ENCODE data around the gene HGFAC. TPM values are rescaled to one million over a fixed set of nuclear protein-coding genes. Genes with fewer than 3 reads are reported as not detected.
A peak's percentile ranks its signal among the peaks of the same experiment; 100 is the strongest.
"Not testable (repeated sequence)": the region's sequence is repeated elsewhere in the genome, so short reads cannot be mapped to it uniquely, and the experiment has no call there.

HGFAC gene
- polyA plus RNA-seq, 3 donors: 0.78 to 2.7 (median 2.6) TPM

- DNase-seq (ENCODE audit: extremely low read depth in 1 of 11, low read depth in 9 of 11, low spot score in 4 of 11): no peak
Observed at GRCh38 chr4:3409571-3410091, 32.1 kb upstream of the HGFAC start.

- DNase-seq (ENCODE audit: extremely low read depth in 1 of 11, low read depth in 9 of 11, low spot score in 4 of 11): no peak
Observed at GRCh38 chr4:3410401-3411135, 31.2 kb upstream of the HGFAC start.

GRCh38 chr4:3411190-3411589 is 30.6 kb upstream of the HGFAC start:
- DNase-seq (ENCODE audit: extremely low read depth in 1 of 11, low read depth in 9 of 11, low spot score in 4 of 11): not testable (repeated sequence)

DNA sequence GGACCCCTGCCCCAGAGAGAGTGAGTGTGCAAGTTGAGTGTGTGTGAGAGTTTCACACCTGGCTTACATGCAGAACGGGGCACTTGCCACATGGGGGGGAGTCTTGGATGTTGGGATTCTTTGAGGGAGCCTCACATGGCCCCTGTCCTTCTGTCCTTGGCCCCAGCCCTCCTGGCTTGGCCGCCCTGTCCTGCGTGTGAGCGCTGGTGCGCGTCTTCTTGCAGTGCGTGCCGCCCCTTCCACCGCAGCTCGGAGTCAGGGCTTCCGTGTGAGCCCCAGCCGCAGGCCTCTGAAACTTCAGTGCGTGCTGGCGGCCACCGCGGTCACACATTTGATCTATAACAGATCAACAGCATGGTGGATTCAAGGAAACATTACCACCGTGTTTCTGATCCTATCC is 30.1 kb upstream of the HGFAC start:
- no peak for DNase-seq (ENCODE audit: extremely low read depth in 1 of 11, low read depth in 9 of 11, low spot score in 4 of 11)

GRCh38 chr4:3412257-3413020 is 29.3 kb upstream of the HGFAC start:
- no peak for DNase-seq (ENCODE audit: extremely low read depth in 1 of 11, low read depth in 9 of 11, low spot score in 4 of 11)

DNA sequence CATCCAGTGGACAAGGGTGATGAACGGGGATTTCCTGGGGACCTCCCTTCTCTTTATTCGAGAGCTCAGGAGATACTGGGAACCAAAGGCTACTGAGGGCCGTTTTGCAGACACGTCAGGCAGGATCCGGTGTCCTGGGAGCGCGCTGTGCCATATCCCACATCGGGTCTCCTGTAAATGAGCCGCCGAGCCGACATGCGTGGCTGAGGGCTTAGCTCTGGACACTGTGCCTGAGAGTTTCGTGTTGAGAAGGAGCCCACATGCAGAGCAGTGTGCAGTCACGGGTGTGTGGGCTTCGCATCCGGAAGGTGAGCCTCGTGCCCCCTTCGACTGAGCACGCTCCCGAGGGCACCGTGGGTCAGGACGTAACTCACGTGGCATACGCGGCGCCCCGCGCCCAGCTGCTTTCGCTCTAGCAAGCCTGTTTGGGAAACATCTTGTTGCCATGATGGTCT is 28.5 kb upstream of the HGFAC start:
- DNase-seq (ENCODE audit: extremely low read depth in 1 of 11, low read depth in 9 of 11, low spot score in 4 of 11): peak in 1 of 11 donors; percentile 39

- DNase-seq (ENCODE audit: extremely low read depth in 1 of 11, low read depth in 9 of 11, low spot score in 4 of 11): peak in 2 of 11 donors; percentile 17 to 23
Observed at GRCh38 chr4:3413675-3414420, 27.9 kb upstream of the HGFAC start.

GRCh38 chr4:3414421-3415279 is 27.1 kb upstream of the HGFAC start:
- DNase-seq (ENCODE audit: extremely low read depth in 1 of 11, low read depth in 9 of 11, low spot score in 4 of 11): peak in 1 of 11 donors; percentile 31

- no peak for DNase-seq (ENCODE audit: extremely low read depth in 1 of 11, low read depth in 9 of 11, low spot score in 4 of 11)
Observed at GRCh38 chr4:3415471-3416141, 26.2 kb upstream of the HGFAC start.

- no peak for DNase-seq (ENCODE audit: extremely low read depth in 1 of 11, low read depth in 9 of 11, low spot score in 4 of 11)
Observed at GRCh38 chr4:3416270-3416669, 25.5 kb upstream of the HGFAC start.

- DNase-seq (ENCODE audit: extremely low read depth in 1 of 11, low read depth in 9 of 11, low spot score in 4 of 11): no peak
Observed at GRCh38 chr4:3416821-3417221, 24.9 kb upstream of the HGFAC start.

- DNase-seq (ENCODE audit: extremely low read depth in 1 of 11, low read depth in 9 of 11, low spot score in 4 of 11): no peak
Observed at GRCh38 chr4:3417448-3417847, 24.3 kb upstream of the HGFAC start.

DNA sequence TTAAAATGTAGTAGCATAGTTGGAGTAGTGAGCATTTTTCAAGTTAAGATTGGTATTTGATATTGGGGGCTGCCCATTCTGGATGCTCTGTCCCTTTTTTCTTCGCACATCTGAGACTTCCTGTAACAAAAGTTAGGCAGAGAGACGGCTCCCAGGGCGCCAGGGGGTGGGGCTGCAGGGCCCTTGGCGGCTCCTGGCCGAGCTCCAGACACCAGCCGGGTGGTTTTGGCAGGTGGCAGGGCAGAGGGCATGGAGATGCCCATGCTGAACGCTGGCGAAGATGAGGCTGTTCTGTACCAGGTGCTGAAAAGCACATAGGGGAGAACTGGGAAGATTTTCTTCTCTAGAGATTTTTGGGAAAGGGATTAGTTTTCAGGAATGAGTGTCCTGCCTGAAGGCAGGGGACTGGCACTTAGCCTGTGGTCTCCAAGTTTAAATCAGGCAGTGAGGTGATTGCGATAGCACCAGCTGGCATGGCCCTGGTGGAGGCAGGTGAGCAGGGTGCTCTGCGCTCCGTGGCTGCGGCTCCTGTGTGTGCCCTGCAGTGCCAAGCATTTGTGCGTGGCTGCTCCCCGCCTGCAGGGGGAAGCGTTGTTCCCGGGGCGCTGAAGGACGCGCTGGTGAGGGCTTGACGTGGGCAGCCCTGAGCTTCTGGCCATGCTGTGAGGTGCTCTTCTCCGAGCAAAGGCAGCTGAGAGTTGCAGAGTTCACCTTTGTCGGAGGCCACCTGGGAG is 23.6 kb upstream of the HGFAC start:
- DNase-seq (ENCODE audit: extremely low read depth in 1 of 11, low read depth in 9 of 11, low spot score in 4 of 11): no peak

GRCh38 chr4:3419836-3420605 is 21.7 kb upstream of the HGFAC start:
- no peak for DNase-seq (ENCODE audit: extremely low read depth in 1 of 11, low read depth in 9 of 11, low spot score in 4 of 11)

DNA sequence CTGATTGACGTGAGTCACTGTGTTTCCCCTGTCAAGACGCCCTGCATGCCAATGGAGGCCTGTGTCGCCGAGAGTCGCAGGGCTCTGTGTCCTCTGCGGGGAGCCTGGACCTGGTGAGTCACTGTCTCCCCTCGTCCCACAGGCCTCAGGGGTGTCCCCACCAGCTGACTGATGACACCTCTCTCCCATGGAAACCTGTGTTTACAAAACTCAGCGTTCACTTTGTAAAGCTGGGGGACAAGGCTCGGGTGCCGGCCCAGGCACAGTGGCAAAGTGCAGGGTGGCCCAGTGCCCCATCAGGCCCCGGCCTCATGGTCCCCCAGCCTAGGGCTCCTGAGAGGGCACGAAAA is 21.2 kb upstream of the HGFAC start:
- no peak for DNase-seq (ENCODE audit: extremely low read depth in 1 of 11, low read depth in 9 of 11, low spot score in 4 of 11)

DNA sequence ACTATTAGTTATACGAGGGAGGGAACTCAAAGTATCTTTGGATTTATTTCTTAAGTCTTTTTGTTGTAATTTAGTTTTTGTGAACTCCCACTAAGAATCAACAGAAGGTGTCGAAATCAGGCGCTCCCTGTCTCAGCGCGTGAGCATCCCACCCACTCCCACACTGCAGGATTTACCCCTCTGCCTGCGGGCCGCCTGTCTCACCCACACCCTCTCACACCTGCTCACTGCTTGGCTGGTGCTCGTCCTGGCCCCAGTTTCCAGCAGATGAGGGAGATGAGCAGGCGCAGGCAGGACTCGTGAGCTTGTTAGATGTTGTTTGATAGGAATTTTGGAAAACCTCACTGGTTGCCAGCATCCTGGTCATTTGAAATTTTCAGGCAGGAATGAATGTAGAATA is 20.8 kb upstream of the HGFAC start:
- DNase-seq (ENCODE audit: extremely low read depth in 1 of 11, low read depth in 9 of 11, low spot score in 4 of 11): no peak

DNA sequence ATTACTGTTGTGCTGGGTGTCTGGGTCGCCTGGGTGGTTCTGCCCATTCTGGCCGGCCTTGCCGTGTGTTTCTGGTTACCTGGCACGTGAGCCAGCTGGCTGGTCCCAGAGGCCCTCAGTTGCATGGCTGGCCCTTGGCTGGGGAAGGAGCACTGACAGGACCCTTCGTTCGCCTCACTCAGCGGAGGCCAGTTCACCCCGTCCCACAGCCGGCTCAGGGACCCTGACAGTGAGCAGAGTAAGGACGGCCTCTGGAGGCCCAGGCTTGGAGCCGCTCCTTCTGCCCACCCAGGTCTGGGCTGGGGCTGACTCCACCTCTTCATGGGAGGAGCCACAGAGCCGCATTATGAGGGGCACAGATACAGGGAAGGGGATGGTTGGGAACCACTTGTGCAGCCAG is 20.3 kb upstream of the HGFAC start:
- no peak for DNase-seq (ENCODE audit: extremely low read depth in 1 of 11, low read depth in 9 of 11, low spot score in 4 of 11)

All from renal cortex interstitium (tissue), 11 donors.